IPS-18a (cell line): ENCODE results near the gene CNIH1.

Experiments used
- H3K27ac ChIP-seq: one replicate; pipeline ENCODE4 v1.5.1; 2013; ENCODE audit warnings: low read length
- H3K27me3 ChIP-seq: one replicate; pipeline ENCODE4 v1.6.1; 2013; ENCODE audit warnings: mild to moderate bottlenecking, low read length; ENCODE audit not compliant: control insufficient read depth, insufficient read depth
- H3K36me3 ChIP-seq: one replicate; pipeline ENCODE4 v1.6.1; 2013; ENCODE audit warnings: low read depth, low read length; ENCODE audit not compliant: control insufficient read depth
- H3K4me1 ChIP-seq: one replicate; pipeline ENCODE4 v1.6.1; 2013; ENCODE audit warnings: low read depth, low read length; ENCODE audit not compliant: control insufficient read depth
- H3K4me3 ChIP-seq: one replicate; pipeline ENCODE4 v1.5.1; 2013; ENCODE audit warnings: low read length
- H3K9ac ChIP-seq: one replicate; pipeline ENCODE4 v1.6.1; 2013; ENCODE audit warnings: mild to moderate bottlenecking, low read length, moderate library complexity
- H3K9me3 ChIP-seq: one replicate; pipeline ENCODE4 v1.6.1; 2013; ENCODE audit warnings: low read depth, low read length; ENCODE audit not compliant: control insufficient read depth

CNIH1 gene

GRCh38 chr14:54374117-54374884, 66.9 kb downstream of the CNIH1 start:
- Histone ChIP-seq H3K27me3 (no peaks in the 10 kb centered on the region), H3K9ac (no peak overlapping the region), H3K4me3 (no peak overlapping the region), H3K4me1 (peaks cover 11% of the 10 kb centered on the region), H3K9me3 (no peaks in the 10 kb centered on the region), H3K27ac (no peak overlapping the region), H3K36me3 (no peaks in the 10 kb centered on the region)
